ENCODE results near the gene SMIM41.

SMIM41 gene

GRCh38 chr12:52038447-52038846 is 41.1 kb upstream of the SMIM41 start:
- no peak overlapping the region for H2BK12ac ChIP-seq (ENCODE audit: low read length)
- H3K27ac ChIP-seq (ENCODE audit: low read depth, low read length) = no peak overlapping the region
- H3K23ac ChIP-seq (ENCODE audit: low read length) = no peak overlapping the region
- H3K14ac ChIP-seq (ENCODE audit: low read length) = no peak overlapping the region
- no peak overlapping the region for H3K4me3 ChIP-seq (ENCODE audit: low read depth, low read length)
- H3K36me3 ChIP-seq (ENCODE audit: control insufficient read depth in 1 of 2, insufficient read depth in 2 of 2, low read length in 2 of 2) = peaks cover 2 to 8% of the 10 kb centered on the region in 2 experiments
- H4K12ac ChIP-seq (ENCODE audit: low read depth, low read length) = no peak overlapping the region
- no peaks in the 10 kb centered on the region for H3K27me3 ChIP-seq (ENCODE audit: insufficient read depth, low read length)
- H2AFZ ChIP-seq (ENCODE audit: insufficient read depth, low read length, poor library complexity) = no peak overlapping the region
- H3K79me1 ChIP-seq (ENCODE audit: low read length) = peaks cover 11% of the 10 kb centered on the region
- no CpG with 5 or more reads among the region's 6 CpGs for WGBS (ENCODE audit: extremely low coverage, insufficient coverage, insufficient read length)
- H3K9ac ChIP-seq (ENCODE audit: low read length) = no peak overlapping the region
- H3K4me2 ChIP-seq (ENCODE audit: low read length) = no peak overlapping the region
- no peak overlapping the region for H4K91ac ChIP-seq (ENCODE audit: low read depth, low read length)
- H3K4ac ChIP-seq (ENCODE audit: low read depth, low read length) = no peak overlapping the region
- peaks cover 2% of the 10 kb centered on the region for H3K79me2 ChIP-seq (ENCODE audit: control insufficient read depth, insufficient read depth, low read length, poor library complexity)
- peaks cover 1% of the 10 kb centered on the region for H3K9me3 ChIP-seq (ENCODE audit: insufficient read depth, low read depth, low read length)
- H4K8ac ChIP-seq (ENCODE audit: low read depth, low read length) = no peak overlapping the region
- H2AK5ac ChIP-seq (ENCODE audit: low read length) = no peak overlapping the region
- no peak overlapping the region for H2BK120ac ChIP-seq (ENCODE audit: insufficient read depth, low read length, poor library complexity)
- no peak for DNase-seq
- H3K18ac ChIP-seq (ENCODE audit: low read length) = no peak overlapping the region
- H2BK5ac ChIP-seq (ENCODE audit: low read depth, low read length, poor library complexity) = no peak overlapping the region
- peaks cover 9 to 10% of the 10 kb centered on the region in 2 experiments for H3K4me1 ChIP-seq (ENCODE audit: control insufficient read depth in 1 of 2, insufficient read depth in 2 of 2, low read length in 2 of 2)

- H2AFZ ChIP-seq (ENCODE audit: insufficient read depth, low read length, poor library complexity) = no peak overlapping the region
- H3K4me1 ChIP-seq (ENCODE audit: control insufficient read depth in 1 of 2, insufficient read depth in 2 of 2, low read length in 2 of 2) = peaks cover 12 to 14% of the 10 kb centered on the region in 2 experiments
- no peak overlapping the region for H2BK12ac ChIP-seq (ENCODE audit: low read length)
- peaks cover 2% of the 10 kb centered on the region for H3K79me2 ChIP-seq (ENCODE audit: control insufficient read depth, insufficient read depth, low read length, poor library complexity)
- DNase-seq = no peak
- peaks cover 6 to 14% of the 10 kb centered on the region in 2 experiments for H3K36me3 ChIP-seq (ENCODE audit: control insufficient read depth in 1 of 2, insufficient read depth in 2 of 2, low read length in 2 of 2)
- no peak overlapping the region for H2BK5ac ChIP-seq (ENCODE audit: low read depth, low read length, poor library complexity)
- H4K8ac ChIP-seq (ENCODE audit: low read depth, low read length) = no peak overlapping the region
- no peak overlapping the region for H3K4me3 ChIP-seq (ENCODE audit: low read depth, low read length)
- no peak overlapping the region for H3K18ac ChIP-seq (ENCODE audit: low read length)
- H2AK5ac ChIP-seq (ENCODE audit: low read length) = no peak overlapping the region
- H3K27ac ChIP-seq (ENCODE audit: low read depth, low read length) = no peak overlapping the region
- no peak overlapping the region for H3K4me2 ChIP-seq (ENCODE audit: low read length)
- no peak overlapping the region for H3K9ac ChIP-seq (ENCODE audit: low read length)
- no CpG with 5 or more reads among the region's 3 CpGs for WGBS (ENCODE audit: extremely low coverage, insufficient coverage, insufficient read length)
- H3K27me3 ChIP-seq (ENCODE audit: insufficient read depth, low read length) = no peaks in the 10 kb centered on the region
- peaks cover 10% of the 10 kb centered on the region for H3K79me1 ChIP-seq (ENCODE audit: low read length)
- no peak overlapping the region for H4K91ac ChIP-seq (ENCODE audit: low read depth, low read length)
- no peak overlapping the region for H2BK120ac ChIP-seq (ENCODE audit: insufficient read depth, low read length, poor library complexity)
- no peak overlapping the region for H3K4ac ChIP-seq (ENCODE audit: low read depth, low read length)
- H3K23ac ChIP-seq (ENCODE audit: low read length) = no peak overlapping the region
- no peak overlapping the region for H3K14ac ChIP-seq (ENCODE audit: low read length)
- H4K12ac ChIP-seq (ENCODE audit: low read depth, low read length) = no peak overlapping the region
- H3K9me3 ChIP-seq (ENCODE audit: insufficient read depth, low read depth, low read length) = peaks cover 1% of the 10 kb centered on the region
These were observed 38.5 kb upstream of the SMIM41 start for GRCh38 chr12:52041035-52041434.

- Histone ChIP-seq H3K9ac (ENCODE audit: low read length) (no peak overlapping the region), H3K27me3 (ENCODE audit: insufficient read depth, low read length) (no peaks in the 10 kb centered on the region), H4K8ac (ENCODE audit: low read depth, low read length) (no peak overlapping the region), H2AFZ (ENCODE audit: insufficient read depth, low read length, poor library complexity) (no peak overlapping the region), H2BK12ac (ENCODE audit: low read length) (no peak overlapping the region), H3K36me3 (ENCODE audit: control insufficient read depth in 1 of 2, insufficient read depth in 2 of 2, low read length in 2 of 2) (peaks cover 6 to 14% of the 10 kb centered on the region in 2 experiments), H3K79me2 (ENCODE audit: control insufficient read depth, insufficient read depth, low read length, poor library complexity) (peaks cover 2% of the 10 kb centered on the region), H3K4ac (ENCODE audit: low read depth, low read length) (no peak overlapping the region), H3K27ac (ENCODE audit: low read depth, low read length) (no peak overlapping the region), H4K91ac (ENCODE audit: low read depth, low read length) (no peak overlapping the region), H2AK5ac (ENCODE audit: low read length) (no peak overlapping the region), H3K4me3 (ENCODE audit: low read depth, low read length) (no peak overlapping the region), H3K18ac (ENCODE audit: low read length) (no peak overlapping the region), H4K12ac (ENCODE audit: low read depth, low read length) (no peak overlapping the region), H2BK120ac (ENCODE audit: insufficient read depth, low read length, poor library complexity) (no peak overlapping the region), H3K14ac (ENCODE audit: low read length) (no peak overlapping the region), H3K4me1 (ENCODE audit: control insufficient read depth in 1 of 2, insufficient read depth in 2 of 2, low read length in 2 of 2) (peaks cover 9 to 11% of the 10 kb centered on the region in 2 experiments), H2BK5ac (ENCODE audit: low read depth, low read length, poor library complexity) (no peak overlapping the region), H3K23ac (ENCODE audit: low read length) (no peak overlapping the region), H3K4me2 (ENCODE audit: low read length) (no peak overlapping the region), H3K9me3 (ENCODE audit: insufficient read depth, low read depth, low read length) (no peaks in the 10 kb centered on the region), H3K79me1 (ENCODE audit: low read length) (peaks cover 7% of the 10 kb centered on the region)
- no CpG with 5 or more reads among the region's 6 CpGs for whole genome bisulfite sequencing (ENCODE audit: extremely low coverage, insufficient coverage, insufficient read length)
- no peak for DNase-seq
These were observed 37.8 kb upstream of the SMIM41 start for GRCh38 chr12:52041695-52042123.

GRCh38 chr12:52042706-52043385 is 36.7 kb upstream of the SMIM41 start:
- Histone ChIP-seq H3K27me3 (ENCODE audit: insufficient read depth, low read length) (no peaks in the 10 kb centered on the region), H3K4me1 (ENCODE audit: control insufficient read depth in 1 of 2, insufficient read depth in 2 of 2, low read length in 2 of 2) (peaks cover 7% of the 10 kb centered on the region in 2 experiments), H3K9ac (ENCODE audit: low read length) (no peak overlapping the region), H3K79me2 (ENCODE audit: control insufficient read depth, insufficient read depth, low read length, poor library complexity) (no peaks in the 10 kb centered on the region), H3K27ac (ENCODE audit: low read depth, low read length) (no peak overlapping the region), H3K4me2 (ENCODE audit: low read length) (no peak overlapping the region), H3K9me3 (ENCODE audit: insufficient read depth, low read depth, low read length) (peaks cover 2% of the 10 kb centered on the region), H2AK5ac (ENCODE audit: low read length) (no peak overlapping the region), H3K4ac (ENCODE audit: low read depth, low read length) (no peak overlapping the region), H3K18ac (ENCODE audit: low read length) (no peak overlapping the region), H4K91ac (ENCODE audit: low read depth, low read length) (no peak overlapping the region), H3K4me3 (ENCODE audit: low read depth, low read length) (no peak overlapping the region), H4K8ac (ENCODE audit: low read depth, low read length) (no peak overlapping the region), H3K36me3 (ENCODE audit: control insufficient read depth in 1 of 2, insufficient read depth in 2 of 2, low read length in 2 of 2) (peaks cover 6 to 14% of the 10 kb centered on the region in 2 experiments), H4K12ac (ENCODE audit: low read depth, low read length) (no peak overlapping the region), H3K23ac (ENCODE audit: low read length) (no peak overlapping the region), H2AFZ (ENCODE audit: insufficient read depth, low read length, poor library complexity) (no peak overlapping the region), H3K14ac (ENCODE audit: low read length) (no peak overlapping the region), H2BK5ac (ENCODE audit: low read depth, low read length, poor library complexity) (no peak overlapping the region), H2BK120ac (ENCODE audit: insufficient read depth, low read length, poor library complexity) (no peak overlapping the region), H2BK12ac (ENCODE audit: low read length) (no peak overlapping the region), H3K79me1 (ENCODE audit: low read length) (no peaks in the 10 kb centered on the region)
- no CpG with 5 or more reads among the region's 8 CpGs for WGBS (ENCODE audit: extremely low coverage, insufficient coverage, insufficient read length)
- no peak for DNase-seq

Data from trophoblast cell (in vitro differentiated cells and primary cell).